ENCODE measurements around the gene MED27.

The MED27 gene

GRCh38 chr9:131874447-131874846 is 205.2 kb downstream of the MED27 start:
- DNase-seq = no peak

DNA sequence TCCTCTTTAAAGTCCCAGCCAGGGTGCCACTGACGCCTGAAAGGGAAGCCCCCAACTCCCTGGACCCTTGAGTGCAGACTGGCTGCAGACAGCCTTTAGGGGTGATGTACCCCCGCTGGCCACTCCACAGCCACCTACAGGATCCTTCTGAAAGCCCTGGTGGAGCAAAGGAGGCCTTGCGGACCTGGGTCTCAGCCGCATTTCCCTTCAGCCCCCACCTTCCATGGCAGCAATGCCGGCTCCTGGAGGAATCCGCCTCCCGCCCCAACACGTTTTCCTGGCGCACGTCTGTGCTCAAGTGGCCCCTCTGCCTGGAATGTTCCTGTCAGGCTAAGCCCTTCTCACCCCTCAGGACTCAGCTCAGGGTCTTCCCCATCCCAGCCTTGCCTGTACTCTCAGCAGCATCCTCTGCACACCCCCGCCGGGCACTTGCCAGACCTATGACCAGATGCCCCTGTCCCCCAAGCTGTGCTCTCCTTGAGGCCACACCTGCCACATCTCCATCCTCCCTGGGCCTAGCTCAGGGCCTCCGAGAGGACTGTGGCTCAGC is 205.7 kb downstream of the MED27 start:
- DNase-seq = no peak

GRCh38 chr9:131873335-131873734 is 206.3 kb downstream of the MED27 start:
- DNase-seq = no peak

DNA sequence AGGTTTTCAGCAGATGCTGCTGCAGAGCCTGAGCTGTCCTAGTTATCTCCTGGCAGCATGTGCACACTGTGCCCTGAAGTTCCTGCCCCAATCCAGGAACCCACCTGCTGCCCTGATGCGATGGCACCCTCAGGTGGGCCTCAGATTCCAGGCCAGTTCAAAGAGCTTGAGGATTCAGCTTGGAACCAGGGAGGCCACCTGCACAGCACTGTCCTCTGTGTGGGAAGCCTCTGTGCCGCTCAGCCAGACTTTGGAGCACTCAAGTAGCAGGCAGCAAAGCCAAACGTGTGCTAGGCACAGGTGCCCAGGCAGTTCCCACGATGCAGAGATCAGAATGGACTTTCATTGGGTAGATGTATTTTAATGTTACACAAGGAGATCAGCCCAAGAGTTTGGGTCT is 207.0 kb downstream of the MED27 start:
- no peak for DNase-seq

GRCh38 chr9:131872006-131872405 is 207.7 kb downstream of the MED27 start:
- DNase-seq = no peak

DNA sequence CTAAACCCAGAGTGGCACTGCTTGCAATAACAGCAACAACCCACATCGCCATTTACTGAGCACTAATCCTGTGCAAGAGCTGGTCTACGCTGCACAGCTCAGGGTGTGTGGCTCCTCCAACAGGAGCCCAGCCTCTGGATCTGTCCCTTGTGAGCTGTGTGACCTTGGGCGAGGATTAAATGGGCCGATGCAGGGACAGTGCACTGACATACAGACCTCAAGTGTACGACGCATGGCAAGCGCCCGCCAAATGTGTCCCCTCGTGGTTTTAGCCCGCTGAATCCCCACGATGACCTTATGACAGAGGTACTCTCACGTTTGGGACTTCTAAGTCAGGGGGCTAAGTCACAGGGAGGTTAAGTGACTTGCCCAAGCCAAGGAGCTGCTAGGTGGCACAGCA is 209.5 kb downstream of the MED27 start:
- no peak for DNase-seq

DNA sequence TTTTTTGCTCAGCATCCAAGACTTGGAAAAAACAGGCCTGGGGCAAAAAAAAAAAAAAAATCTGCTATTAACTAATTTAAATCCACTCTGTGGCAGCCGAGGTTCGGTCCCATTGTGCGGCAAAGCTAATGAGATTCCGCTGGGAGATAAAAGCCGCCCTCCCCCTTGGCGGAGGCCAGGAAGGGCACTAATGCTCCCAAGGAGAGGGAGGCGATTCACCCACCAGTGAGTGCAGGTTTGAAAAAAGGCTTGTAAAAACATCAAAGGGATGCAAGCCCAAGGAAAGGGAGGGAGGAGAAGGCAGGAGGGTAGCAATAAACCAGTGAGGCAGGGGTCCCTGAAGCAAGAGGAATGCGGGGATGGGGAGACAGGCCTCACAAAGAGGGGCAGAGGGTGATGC is 210.3 kb downstream of the MED27 start:
- no peak for DNase-seq

DNA sequence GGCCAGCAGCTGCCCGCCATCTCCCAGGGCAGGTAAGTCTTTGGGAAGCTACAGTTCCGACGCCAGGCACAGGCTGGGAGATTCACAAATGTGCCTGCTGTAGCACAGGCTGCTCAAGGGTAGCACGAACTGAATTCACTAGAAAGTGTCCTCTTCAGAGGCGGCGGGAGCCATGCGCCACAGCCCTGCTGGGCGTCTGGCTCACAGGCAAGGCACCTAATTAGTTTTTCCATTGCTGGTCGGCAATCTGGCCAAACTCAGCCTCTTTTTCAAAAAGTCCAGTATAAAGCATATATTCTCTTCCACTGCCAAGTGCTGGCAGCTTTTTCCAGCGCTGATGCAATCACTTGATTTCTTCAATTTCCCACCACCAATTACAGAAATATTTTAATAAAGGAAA is 210.9 kb downstream of the MED27 start:
- no peak for DNase-seq

DNA sequence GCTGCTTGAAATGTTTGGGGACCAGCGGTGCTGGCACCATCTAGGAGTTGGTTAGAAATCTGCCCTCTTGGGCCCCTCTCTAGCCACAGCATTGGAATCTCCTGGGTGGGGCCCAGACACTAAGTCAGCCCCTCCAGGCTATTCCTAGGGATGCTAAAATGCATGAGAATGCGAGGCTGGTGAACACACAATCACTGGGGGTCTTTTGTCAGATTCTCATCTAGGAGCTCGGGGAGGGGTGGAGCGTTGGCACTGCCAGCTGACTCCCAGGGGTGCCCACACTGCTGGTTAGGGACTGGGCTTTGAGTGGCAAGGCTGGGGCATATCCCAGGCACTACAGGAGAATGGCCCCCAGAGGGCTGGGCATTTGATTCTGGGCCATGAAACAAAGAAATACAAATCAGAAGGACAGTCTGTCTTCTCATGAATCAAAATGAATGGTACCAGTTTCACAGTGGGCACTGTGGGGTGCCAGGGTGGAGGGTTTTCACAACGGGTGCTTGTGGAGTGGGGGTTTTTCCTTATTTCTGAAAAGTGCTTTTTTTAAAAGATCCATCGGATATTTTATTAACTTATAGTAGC is 212.0 kb downstream of the MED27 start:
- no peak for DNase-seq

DNA sequence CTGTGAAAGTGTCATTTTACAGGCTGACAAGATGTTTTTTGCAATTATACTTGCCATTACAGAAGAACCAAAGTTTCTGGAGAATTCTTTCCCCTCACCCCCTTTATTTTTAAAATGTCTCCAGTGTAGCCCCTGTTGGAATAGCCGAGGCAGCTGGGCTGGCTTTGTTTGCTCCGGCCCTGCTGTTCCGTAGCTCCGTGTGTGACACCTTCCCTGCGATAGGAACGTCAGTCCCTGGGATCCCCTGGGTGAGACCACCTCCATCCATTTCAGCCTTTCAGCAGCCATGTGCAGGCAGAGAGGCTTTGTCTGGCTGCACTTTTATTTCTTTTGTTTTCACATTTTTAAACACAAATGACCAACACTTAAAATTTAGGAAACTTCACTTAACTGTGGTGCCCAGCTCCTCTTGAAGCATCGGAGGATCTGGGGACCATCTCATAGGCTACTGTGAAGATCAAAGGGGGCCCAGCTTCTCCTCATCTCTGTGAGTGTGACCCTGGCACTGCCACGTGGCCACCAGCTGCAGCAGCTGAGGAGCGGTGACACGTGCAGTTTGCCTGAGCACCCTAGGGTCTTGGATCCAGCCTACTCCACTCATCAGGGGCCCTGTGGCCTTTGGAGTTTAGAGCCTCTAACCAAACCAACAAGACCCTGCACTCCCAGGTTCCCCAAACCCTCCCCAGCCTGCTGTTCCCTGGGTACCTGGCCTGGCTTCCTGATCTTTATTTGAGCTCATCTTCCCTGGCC is 214.0 kb downstream of the MED27 start:
- no peak for DNase-seq

- no peak for DNase-seq
These were observed 215.1 kb downstream of the MED27 start for GRCh38 chr9:131864531-131864930.

DNA sequence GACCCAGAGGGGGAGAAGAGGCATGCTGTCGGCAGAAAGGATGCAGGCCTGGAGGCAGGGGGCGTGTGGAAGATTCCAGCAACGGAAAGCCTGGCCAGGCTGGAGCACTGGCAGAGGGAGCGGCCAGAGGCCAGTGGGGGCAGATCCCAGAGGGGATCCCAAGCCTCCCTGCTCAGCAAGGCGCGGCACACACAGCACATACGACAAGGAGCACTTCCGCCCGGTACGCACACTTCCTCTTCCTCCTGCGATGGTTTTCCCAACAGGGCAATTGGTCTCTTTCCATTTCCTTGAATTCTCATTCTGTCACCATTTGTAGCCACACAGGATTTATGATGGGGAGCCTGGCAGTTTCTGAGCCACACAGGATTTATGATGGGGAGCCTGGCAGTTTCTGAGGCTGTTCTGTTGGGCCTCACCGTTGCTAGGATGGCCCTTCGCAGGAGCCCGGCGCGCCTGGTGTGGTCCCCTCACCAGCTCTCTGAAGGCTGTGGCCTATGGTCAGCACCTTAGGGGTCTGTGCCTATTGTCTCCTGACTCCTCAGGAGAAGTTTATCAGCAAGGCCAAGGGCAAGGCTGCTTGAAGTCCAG is 216.3 kb downstream of the MED27 start:
- no peak for DNase-seq

DNA sequence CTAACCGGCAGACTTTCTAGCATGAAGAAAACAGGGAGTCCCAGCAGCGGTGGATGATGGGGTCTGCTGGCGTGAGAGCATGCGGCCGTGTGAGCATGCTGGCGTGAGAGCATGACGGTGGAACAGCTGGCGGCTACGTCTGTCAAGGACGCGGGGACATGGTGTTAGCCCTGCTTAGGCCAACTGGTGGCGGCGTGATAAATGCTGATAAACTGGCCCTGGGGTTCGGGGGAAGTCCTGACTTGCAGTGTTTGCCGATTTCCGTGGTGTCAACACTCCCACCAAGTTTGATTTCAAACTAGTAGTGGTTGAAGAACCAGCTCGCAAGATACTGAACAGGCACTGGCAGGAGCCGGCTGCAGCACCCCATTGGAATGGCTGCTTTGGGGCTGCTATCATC is 217.4 kb downstream of the MED27 start:
- no peak for DNase-seq

DNA sequence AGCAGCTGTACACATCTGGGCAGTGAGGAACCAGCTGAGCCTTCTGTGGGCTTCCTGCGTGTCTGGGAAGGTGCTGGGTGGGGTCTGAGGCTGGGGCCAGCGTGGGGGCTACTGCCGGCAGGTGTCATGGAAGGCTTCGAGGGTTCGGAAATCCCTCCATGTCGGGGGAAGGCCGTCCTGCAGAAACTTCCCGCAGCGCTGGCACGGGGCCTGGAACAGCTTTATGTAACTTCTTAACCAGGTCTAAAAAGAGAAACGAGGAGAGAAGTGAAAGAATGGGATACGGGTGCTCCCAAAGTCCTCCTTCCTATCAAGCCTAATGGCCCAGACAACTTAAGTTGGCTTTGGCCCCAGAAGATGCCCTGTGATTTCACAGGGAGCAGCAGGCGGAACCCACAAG is 219.2 kb downstream of the MED27 start:
- DNase-seq = no peak

- DNase-seq = no peak
These were observed 221.5 kb downstream of the MED27 start for GRCh38 chr9:131858147-131858546.

DNA sequence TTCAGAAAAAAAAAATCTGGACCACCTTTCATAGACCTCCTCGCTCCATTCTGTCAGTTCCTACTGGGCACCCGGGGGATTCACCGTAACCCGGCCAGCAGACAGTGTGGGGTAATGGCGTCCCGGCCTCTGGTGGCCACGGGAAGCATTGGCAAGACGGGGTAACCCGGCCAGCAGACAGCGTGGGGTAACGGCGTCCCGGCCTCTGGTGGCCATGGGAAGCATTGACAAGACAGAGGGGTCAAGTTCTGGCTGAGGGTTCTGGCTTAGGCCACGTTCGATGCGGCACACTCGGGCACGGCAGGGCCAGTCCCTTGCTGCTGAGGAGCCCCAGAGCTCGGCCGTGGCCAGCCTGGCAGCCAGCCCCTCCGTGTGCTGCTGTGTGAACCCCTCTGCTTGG is 223.6 kb downstream of the MED27 start:
- DNase-seq = no peak

DNA sequence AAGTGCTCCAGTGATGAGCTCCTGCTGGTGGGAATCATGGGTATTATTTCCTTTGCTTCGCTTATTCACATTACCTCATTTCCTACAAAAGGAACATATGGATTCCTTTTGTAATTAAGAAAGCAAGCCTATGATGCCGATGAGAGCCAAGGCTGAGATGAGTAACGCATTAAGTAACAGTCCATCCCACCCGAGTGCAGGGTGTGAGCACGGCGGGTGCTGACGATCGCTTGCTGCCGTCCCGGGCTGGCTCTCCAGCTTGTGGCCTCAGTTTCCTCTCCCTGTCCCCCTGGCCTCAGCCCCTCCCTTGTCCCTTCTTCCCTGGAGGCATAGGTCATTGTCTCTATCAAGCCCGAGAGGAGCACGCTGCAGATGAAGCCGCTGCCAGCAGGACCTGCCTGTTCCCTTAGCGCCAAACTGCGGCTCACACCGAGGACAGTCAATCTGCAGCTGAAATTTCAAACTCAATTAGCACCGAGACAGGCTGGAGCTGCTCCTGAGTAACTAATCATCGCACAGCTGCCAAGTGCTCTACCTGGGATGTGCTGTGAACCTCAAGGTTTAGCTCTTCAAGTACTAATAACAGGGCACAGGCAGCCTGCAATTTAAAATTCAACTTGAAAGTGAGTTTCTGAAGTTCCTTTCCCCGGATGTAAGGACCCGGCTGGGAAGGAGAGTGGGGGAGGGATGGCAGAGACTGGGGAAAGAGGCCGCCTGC is 224.6 kb downstream of the MED27 start:
- peak; percentile 85 for DNase-seq

DNA sequence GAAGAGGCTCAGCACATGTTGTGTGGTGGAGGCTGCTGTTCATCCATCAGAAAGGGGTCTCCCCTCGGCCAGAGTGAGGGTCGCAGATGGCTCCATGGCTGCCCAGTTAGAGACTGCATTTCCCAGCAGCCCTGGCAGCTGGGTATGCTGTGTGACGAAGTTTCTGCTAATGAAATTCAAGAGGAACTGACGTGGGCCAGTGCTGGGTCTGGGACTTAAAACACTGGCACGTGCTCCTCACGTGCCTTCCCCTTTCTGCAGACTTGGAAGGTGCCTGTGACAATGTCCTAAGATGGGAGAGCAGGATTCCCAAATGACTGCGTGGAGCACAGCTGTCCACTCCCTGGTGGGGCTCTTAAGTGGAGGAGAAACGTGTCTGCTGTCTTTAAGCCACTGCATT is 225.3 kb downstream of the MED27 start:
- peak; percentile 73 for DNase-seq

DNA sequence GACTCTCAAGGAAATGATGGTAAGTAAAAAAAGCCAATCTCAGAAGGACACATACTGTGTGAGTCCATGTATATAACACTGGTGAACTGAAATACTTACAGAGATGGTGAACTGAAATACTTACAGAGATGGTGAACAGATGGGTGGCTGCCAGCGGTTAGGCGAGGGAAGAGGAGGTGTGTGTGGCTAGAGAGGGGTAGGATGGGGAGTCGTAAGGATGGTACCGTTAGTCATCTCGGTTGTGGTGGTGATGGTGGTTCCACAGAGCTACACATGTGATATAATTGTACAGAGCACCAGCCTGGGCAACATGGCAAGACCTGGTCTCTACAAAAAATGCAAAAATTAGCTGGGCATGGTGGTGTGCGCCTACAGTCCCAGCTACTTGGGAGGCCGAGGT is 226.2 kb downstream of the MED27 start:
- DNase-seq = no peak

DNA sequence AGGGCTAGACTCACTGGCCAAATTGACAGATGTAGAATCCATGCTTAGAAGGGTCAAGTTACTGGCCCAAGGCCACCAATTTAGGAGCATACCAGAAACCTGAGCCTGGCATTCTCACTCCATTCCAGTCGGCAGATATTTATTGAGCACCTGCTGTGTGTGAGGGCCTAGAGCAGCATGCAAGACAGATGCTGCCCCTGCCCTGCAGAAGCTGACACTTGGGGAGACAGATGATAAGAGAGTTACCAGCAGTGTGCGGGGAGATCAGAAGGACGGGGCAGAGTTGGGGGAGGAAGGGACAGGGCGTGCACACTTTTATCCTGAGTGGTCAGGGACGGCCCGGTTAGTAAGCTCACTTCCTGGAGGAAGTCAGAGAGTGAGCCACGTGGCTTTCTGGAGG is 228.3 kb downstream of the MED27 start:
- DNase-seq = no peak

DNA sequence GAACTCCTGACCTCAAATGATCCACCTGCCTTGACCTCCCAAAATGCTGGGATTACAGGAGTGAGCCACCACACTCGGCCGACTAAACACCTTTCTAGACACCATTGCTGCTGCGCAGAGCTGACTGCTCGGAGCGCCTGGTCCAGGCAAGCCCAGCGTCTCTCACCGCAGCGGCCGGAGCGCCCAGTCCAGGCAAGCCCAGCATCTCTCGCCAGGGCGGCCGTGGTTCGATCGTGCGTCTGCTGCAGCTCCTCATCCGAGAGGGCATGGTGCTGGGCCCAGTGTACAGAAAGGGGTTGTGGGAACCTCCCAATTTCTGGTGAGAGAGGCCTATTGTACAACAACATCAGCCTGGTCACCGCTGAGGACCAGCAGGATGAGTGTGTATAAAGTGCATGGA is 230.3 kb downstream of the MED27 start:
- DNase-seq = no peak

DNA sequence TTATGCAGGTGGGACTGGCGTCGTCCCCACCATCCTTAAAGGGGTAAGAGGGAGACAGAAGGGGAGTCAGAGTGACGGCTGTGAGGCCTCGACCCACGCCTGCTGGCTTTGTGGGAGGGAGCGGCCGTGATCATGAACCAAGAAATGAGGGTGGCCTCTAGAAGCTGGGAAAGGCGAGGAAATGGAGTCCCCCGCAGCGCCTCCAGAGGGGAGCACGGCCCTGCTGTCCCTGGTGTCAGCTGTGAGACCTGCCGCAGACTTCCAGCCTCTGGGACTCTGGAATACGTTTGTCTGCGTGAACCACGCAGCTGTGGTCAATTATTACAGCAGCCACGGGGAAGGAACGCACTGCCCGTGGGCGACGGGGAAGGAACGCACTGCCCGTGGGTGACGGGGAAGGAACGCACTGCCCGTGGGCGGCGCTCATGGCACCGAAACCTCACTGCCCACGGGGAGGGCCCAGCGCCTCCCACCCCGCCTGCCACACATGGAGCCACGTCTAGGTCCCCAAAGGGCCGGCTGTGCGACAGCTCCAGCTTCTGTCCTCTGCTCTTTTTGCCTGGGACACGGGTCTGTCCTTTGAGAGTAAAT is 231.0 kb downstream of the MED27 start:
- DNase-seq = no peak

DNA sequence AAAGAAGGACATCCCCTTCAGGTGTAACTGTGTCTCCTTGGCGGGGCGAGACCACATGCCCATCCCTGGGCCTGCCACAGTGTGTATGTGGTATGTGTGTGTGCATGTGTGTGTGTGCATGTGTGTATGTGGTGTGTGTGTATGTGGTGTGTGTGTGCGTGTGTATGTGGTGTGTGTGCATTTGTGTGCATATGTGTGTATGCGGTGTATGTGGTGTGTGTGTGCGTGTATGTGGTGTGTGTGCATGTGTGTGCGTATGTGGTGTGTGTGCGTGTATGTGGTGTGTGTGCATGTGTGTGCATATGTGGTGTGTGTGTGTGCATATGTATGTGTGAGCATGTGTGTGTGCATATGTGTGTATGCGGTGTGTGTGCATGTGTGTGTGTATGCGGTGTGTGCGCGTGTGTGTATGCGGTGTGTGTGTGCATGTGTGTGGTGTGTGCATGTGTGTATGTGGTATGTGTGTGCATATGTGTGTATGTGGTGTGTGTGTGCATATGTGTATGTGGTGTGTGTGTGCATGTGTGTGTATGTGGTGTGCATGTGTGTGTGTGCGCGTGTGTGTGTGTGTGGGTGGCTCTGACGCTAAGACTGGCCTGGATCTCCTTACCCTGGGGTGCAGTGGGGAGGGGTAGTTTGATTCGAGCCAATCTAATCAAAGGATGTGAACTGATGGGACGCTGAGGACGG is 231.9 kb downstream of the MED27 start:
- no peak for DNase-seq
